ENCODE data around the gene NDST4. TPM values are rescaled to one million over a fixed set of nuclear protein-coding genes. Genes with fewer than 3 reads are reported as not detected.

Gene NDST4
- total and polyA plus RNA-seq, 2 of the 4 experiments (the other 2 are of a cell fraction), result not detected

- no peak overlapping the region for H2AFZ ChIP-seq (replicated peaks; ENCODE audit: low read length, poor library complexity)
- in situ Hi-C loops (cut with MboI; ENCODE audit: low sequenced_read_pairs), result no loop called here
- no TSS peak for BruUV-seq (replicated peaks)
Observed at GRCh38 chr4:115090483-115091075, 22.8 kb downstream of the NDST4 start.

More at GRCh38 chr4:115090483-115091075, 22.8 kb downstream of the NDST4 start:
- H3K4me2 ChIP-seq (ENCODE audit: low read depth, low read length), result no peak overlapping the region
- no peaks in the 10 kb centered on the region for H3K27me3 ChIP-seq (ENCODE audit: control insufficient read depth, insufficient read depth, low read length)
- H3K79me1 ChIP-seq (ENCODE audit: low read depth in 1 of 2, low read length in 2 of 2), result no peaks in the 10 kb centered on the region
- H4K91ac ChIP-seq (ENCODE audit: insufficient read depth, low read depth, low read length), result no peak overlapping the region
- no peak overlapping the region for H2BK120ac ChIP-seq (ENCODE audit: low read depth, low read length)
- dilution Hi-C loops (cut with HindIII; ENCODE audit: low sequenced_read_pairs, unreplicated experiment) (no loop called here), intact Hi-C loops (cut with micrococcal nuclease) (no loop called here)
- H3K4me1 ChIP-seq (ENCODE audit: control insufficient read depth, insufficient read depth, low read length), result no peaks in the 10 kb centered on the region
- no peak overlapping the region for H4K8ac ChIP-seq (ENCODE audit: low read depth in 2 of 2, low read length in 2 of 2)
- no peak for ATAC-seq (ENCODE audit: low read depth)
- TF ChIP-seq, protein P1, sequence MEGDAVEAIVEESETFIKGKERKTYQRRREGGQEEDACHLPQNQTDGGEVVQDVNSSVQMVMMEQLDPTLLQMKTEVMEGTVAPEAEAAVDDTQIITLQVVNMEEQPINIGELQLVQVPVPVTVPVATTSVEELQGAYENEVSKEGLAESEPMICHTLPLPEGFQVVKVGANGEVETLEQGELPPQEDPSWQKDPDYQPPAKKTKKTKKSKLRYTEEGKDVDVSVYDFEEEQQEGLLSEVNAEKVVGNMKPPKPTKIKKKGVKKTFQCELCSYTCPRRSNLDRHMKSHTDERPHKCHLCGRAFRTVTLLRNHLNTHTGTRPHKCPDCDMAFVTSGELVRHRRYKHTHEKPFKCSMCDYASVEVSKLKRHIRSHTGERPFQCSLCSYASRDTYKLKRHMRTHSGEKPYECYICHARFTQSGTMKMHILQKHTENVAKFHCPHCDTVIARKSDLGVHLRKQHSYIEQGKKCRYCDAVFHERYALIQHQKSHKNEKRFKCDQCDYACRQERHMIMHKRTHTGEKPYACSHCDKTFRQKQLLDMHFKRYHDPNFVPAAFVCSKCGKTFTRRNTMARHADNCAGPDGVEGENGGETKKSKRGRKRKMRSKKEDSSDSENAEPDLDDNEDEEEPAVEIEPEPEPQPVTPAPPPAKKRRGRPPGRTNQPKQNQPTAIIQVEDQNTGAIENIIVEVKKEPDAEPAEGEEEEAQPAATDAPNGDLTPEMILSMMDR (conservative IDR thresholded peaks at IDR 0.05; ENCODE audit: low read depth, low read length), result peak; percentile 51
- TF ChIP-seq RCOR1 (IDR thresholded peaks at IDR 0.05; ENCODE audit: insufficient replicate concordance, low read length) (no peak), RAD21 (IDR thresholded peaks at IDR 0.05; ENCODE audit: low read length) (peak; percentile 27)
- H4K5ac ChIP-seq (ENCODE audit: low read depth, low read length), result no peak overlapping the region
- DNase-seq, result peak; percentile 0
- H2AK5ac ChIP-seq (ENCODE audit: low read depth, low read length), result no peak overlapping the region
- no peak overlapping the region for H3K4me3 ChIP-seq (ENCODE audit: insufficient read depth, low read depth, low read length)
- no peaks in the 10 kb centered on the region for H3K9me3 ChIP-seq (ENCODE audit: control insufficient read depth, insufficient read depth, low read length)
- H3K23ac ChIP-seq (ENCODE audit: low read depth, low read length), result no peak overlapping the region
- ChIA-PET POLR2A (ENCODE audit: unreplicated experiment) (no interaction called here), CTCF (no interaction called here)
- H3K56ac ChIP-seq (ENCODE audit: extremely low read depth, insufficient read depth, low read length), result no peak overlapping the region
- H3K9me1 ChIP-seq (ENCODE audit: insufficient read depth, low read length), result no peaks in the 10 kb centered on the region
- H3K18ac ChIP-seq (ENCODE audit: low read depth, low read length), result no peak overlapping the region
- H2AK9ac ChIP-seq (replicated peaks; ENCODE audit: low read depth, low read length, poor library complexity), result no peak overlapping the region
- no peak overlapping the region for H3K9ac ChIP-seq (ENCODE audit: low read depth, low read length)
- no peaks in the 10 kb centered on the region for H3K36me3 ChIP-seq (ENCODE audit: control insufficient read depth, insufficient read depth, low read length)
- H2BK5ac ChIP-seq (ENCODE audit: low read depth, low read length, poor library complexity, severe bottlenecking), result no peak overlapping the region
- H3K14ac ChIP-seq (replicated peaks; ENCODE audit: low read depth, low read length), result no peak overlapping the region
- no peak overlapping the region for H3K27ac ChIP-seq (ENCODE audit: insufficient read depth, low read length)
- H3K4ac ChIP-seq (ENCODE audit: low read depth, low read length), result no peak overlapping the region
- no peaks in the 10 kb centered on the region for H4K20me1 ChIP-seq (ENCODE audit: insufficient read depth, low read length)
- H2BK20ac ChIP-seq (ENCODE audit: low read depth, low read length), result no peak overlapping the region
- H2BK15ac ChIP-seq (ENCODE audit: low read depth, low read length), result no peak overlapping the region
- WGBS, 2 experiments (ENCODE audit: extremely low coverage in 2 of 2, insufficient read length in 1 of 2), result no CpG with 5 or more reads among the region's 4 CpGs
